AG09309 (cell line): ENCODE data around the gene ACOT7.

Experiments
- DNase-seq: peaks from one replicate; pipeline ENCODE4 v3.0.0-alpha.2; 2010; ENCODE audit warnings: low read depth
- H3K4me3 ChIP-seq: 2 replicates; pipeline ENCODE4 v1.5.1; 2011; ENCODE audit warnings: mild to moderate bottlenecking, low read depth, low read length, moderate library complexity; ENCODE audit not compliant: control insufficient read depth
- TF ChIP-seq, protein P1 (sequence below): IDR thresholded peaks from 2 replicates; pipeline ENCODE4 v1.5.1; 2011; ENCODE audit warnings: mild to moderate bottlenecking, low read depth, low read length, inconsistent platforms; ENCODE audit not compliant: insufficient read depth, control insufficient read depth; ENCODE audit errors: missing control alignments

ACOT7 gene

DNA sequence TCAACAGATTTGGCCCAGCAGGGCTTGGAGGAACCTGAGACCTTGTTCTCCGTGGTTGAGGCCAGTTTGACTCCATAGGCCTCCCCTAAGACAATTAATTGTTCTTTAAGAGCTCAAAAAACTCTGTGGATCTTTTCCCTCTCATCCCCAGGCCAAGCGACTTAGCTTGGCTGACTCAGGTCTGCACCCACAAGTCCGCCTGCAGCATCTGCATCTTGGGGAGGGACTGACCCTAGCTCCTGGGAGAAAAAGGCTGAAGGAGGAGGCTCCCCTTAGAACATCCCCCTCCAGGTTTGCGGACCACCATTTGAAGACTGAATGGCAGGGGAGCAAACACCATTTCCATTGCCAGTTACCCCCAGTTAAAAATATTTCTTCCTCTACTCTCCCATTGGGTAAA, 27.7 kb upstream of the ACOT7 start:
- DNase-seq, result no peak
- no peak overlapping the region for H3K4me3 ChIP-seq
- TF ChIP-seq, protein P1, sequence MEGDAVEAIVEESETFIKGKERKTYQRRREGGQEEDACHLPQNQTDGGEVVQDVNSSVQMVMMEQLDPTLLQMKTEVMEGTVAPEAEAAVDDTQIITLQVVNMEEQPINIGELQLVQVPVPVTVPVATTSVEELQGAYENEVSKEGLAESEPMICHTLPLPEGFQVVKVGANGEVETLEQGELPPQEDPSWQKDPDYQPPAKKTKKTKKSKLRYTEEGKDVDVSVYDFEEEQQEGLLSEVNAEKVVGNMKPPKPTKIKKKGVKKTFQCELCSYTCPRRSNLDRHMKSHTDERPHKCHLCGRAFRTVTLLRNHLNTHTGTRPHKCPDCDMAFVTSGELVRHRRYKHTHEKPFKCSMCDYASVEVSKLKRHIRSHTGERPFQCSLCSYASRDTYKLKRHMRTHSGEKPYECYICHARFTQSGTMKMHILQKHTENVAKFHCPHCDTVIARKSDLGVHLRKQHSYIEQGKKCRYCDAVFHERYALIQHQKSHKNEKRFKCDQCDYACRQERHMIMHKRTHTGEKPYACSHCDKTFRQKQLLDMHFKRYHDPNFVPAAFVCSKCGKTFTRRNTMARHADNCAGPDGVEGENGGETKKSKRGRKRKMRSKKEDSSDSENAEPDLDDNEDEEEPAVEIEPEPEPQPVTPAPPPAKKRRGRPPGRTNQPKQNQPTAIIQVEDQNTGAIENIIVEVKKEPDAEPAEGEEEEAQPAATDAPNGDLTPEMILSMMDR, result no peak

DNA sequence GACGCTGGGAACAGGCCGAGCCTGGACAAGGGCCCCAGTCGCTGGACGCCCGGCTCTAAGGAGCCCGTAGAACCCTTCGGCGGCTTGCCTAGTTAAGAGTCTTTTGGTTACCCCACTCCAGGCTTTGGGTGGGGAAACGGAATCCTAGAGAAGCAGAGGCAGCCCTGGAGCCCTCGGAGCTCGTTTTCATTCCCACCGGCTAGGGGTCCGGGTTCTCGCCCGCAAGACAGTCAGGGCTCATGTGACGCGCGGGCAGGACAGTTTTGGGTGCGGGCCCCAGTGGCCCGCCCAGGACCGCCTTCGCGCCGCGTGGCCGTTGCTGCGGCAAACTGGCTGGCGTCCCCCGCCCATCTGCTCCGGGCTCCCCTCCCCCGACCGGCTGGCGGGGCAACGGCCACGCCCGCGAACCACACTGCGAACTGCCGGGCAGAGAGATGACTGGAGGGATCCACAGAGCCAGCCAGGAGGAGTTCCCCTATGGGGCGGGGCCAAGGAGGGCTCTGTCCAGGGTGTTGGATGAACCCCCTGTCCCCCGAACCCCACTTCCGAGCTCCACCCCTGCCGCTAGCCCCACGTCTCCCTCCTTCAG, 27.0 kb upstream of the ACOT7 start:
- TF ChIP-seq, protein P1, result no peak
- no peak for DNase-seq
- no peak overlapping the region for H3K4me3 ChIP-seq

DNA sequence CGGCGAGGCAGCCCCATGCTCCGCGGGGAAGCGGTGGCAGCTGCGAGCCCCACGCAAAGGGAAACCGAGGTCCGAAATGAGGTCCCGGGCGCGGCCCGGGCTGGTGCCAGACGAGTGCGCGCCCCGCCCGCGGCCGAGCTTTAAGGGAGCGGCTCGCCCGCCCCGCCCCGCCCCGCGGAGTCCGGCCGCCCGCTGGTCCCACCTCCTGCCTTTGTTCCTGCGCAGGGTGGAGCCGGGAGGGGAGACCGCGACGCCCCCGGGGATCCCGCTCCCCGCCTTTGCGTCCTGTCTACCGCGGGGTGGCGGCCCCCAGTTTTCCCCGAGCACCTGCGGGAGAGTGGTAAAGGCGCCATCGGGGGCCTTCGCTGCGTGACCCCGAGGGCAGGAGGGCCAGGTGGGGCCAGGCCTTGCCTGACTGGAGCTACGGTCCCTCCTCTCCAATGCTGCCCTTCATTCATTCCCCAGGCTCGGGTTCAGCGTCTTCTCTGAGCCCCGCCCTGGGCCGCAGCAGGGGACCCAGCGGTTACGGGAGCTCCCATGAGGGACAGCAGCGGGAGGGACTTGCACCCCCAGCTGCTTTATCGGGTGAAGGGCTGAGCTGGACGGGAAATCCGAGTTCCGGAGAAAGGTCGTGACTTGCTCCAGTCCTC, 26.4 kb upstream of the ACOT7 start, which contains the start of gene HES2:
Gene HES2, minus strand, starts transcription at position 116 of the 650 bp plus-strand sequence. Its CDS starts 99 bp downstream, at position 17.
- peak within 1 kb of the TSS; percentile 11 for H3K4me3 ChIP-seq
- no peak for DNase-seq

DNA sequence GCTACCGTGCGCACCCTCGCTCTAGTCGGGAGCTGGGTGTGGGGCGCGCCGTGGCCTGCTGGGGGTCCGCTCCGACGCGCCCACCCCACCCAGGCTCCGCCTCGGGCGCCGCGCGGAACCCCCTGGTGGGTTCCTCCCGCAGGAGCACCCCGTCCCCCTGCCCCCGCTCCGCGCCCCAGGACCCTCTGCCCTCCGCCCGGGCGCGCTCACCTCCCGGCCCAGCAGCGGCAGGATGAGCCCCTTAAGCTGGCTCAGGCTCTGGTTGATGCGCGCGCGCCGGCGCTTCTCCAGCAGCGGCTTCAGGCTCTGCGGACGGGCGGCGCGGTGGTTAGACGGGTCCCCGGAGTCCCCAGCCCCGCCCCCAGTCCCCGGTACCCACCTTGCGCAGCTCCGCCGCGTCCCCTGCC, 25.8 kb upstream of the ACOT7 start:
- DNase-seq, result no peak
- TF ChIP-seq, protein P1, result no peak
- H3K4me3 ChIP-seq, result no peak overlapping the region

More for the DNA sequence above, 26.4 kb upstream of the ACOT7 start, which contains the start of gene HES2:
- TF ChIP-seq, protein P1, result no peak

DNA sequence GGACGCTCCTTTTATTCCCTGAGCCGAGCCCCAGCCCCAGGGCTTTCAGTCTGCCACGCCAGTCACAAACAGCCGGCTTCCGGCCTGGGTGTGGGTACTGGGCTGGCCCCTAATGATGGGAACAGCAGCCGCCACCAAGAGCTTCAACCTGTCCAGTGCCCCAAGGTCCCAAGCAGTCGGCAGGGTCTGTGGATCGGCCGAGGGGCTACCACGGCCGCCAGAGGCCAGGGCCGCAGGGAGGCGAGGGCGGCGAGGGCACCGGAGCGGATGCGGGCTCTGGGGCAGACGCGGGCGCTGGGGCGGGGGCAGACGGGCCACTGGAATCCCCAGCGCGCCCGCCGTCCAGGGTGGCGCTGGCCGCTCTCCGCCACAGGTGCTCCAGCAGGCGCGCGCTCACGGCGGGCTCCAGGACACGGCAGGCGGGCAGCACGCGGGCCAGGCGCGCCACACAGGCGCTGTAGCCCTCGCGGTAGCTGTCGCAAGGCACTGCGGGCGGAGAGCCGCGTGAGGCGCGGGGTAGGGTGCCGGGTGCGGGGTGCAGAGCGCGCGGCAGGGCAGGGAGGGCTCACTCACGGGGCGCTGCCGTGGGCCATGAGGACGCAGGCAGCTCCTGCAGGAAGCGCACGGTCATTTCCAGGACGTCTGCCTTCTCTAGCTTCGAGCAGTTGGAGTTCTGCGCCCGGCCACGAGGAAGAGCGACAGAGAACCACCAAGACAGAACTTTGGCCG, 25.3 kb upstream of the ACOT7 start:
- TF ChIP-seq, protein P1, result no peak
- DNase-seq, result no peak
- no peak overlapping the region for H3K4me3 ChIP-seq

DNA sequence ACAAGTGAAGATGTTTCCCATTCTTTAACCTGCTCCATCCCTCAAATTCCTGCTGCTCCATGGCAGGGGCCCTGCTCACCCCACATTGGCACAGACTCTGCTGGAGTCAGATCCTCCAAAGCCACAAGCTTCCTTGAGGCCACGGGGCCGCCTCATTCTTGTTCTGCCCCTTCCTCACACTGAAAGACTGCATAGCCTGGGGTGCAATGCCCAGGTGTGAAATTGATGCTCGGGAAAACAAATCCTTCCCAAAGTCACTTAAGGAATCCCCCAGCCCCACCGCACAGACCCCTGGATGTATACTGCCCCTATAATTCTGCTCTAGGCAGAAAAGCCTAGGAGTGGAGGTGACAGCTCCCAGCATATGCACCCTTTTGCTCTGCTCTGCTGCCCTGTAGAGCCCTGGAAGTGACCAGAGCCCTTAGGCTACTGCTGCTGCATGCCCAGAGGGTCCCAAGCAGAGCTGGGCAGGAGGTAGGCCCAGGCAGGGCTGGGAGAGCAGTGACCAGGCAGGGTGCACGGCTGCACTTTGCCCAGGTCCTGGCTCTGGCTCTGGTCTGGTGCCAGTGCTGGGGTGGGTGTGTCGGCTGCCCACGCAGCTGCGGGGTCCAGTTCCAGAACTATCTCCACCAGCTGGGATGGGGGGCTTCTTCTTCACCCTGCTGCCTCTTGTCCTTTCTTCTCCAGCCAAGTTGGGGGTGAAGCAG, 24.5 kb upstream of the ACOT7 start:
- H3K4me3 ChIP-seq, result no peak overlapping the region
- DNase-seq, result no peak
- TF ChIP-seq, protein P1, result no peak
